Measurements from ENCODE around the gene SH3BGR.

Gene SH3BGR

GRCh38 chr21:39472786-39473185 lies 21.0 kb downstream of the SH3BGR start:
- H3K27me3 ChIP-seq (ENCODE audit: insufficient read depth, low read depth), result no peaks in the 10 kb centered on the region
- TF ChIP-seq CTCF (conservative IDR thresholded peaks at IDR 0.05; ENCODE audit: low read depth, low read length), result no peak

GRCh38 chr21:39474611-39475010 lies 22.8 kb downstream of the SH3BGR start:
- H4K20me1 ChIP-seq (ENCODE audit: insufficient read depth), result no peaks in the 10 kb centered on the region
- no peak for TF ChIP-seq CTCF (conservative IDR thresholded peaks at IDR 0.05; ENCODE audit: low read depth, low read length)
- H3K4me2 ChIP-seq, result no peak overlapping the region
- no peaks in the 10 kb centered on the region for H3K4me1 ChIP-seq (ENCODE audit: low read depth, poor library complexity, severe bottlenecking)
- H3K27me3 ChIP-seq (ENCODE audit: insufficient read depth, low read depth), result no peaks in the 10 kb centered on the region
- H3K79me2 ChIP-seq (ENCODE audit: insufficient read depth, low read depth), result no peaks in the 10 kb centered on the region
- H3K27ac ChIP-seq, result no peak overlapping the region
- no peak overlapping the region for H2AFZ ChIP-seq (ENCODE audit: low read depth)
- no peak overlapping the region for H3K9ac ChIP-seq
- H3K36me3 ChIP-seq (ENCODE audit: insufficient read depth), result no peaks in the 10 kb centered on the region
- H3K4me3 ChIP-seq (IDR thresholded peaks at IDR 0.05; ENCODE audit: insufficient read depth, low read depth, low read length), result no peak overlapping the region

More at GRCh38 chr21:39472786-39473185, 21.0 kb downstream of the SH3BGR start:
- Histone ChIP-seq H3K4me2 (no peak overlapping the region), H3K4me3 (IDR thresholded peaks at IDR 0.05; ENCODE audit: insufficient read depth, low read depth, low read length) (no peak overlapping the region), H3K27ac (no peak overlapping the region), H3K9ac (no peak overlapping the region), H4K20me1 (ENCODE audit: insufficient read depth) (no peaks in the 10 kb centered on the region), H3K36me3 (ENCODE audit: insufficient read depth) (no peaks in the 10 kb centered on the region), H3K79me2 (ENCODE audit: insufficient read depth, low read depth) (no peaks in the 10 kb centered on the region), H2AFZ (ENCODE audit: low read depth) (no peak overlapping the region), H3K4me1 (ENCODE audit: low read depth, poor library complexity, severe bottlenecking) (no peaks in the 10 kb centered on the region)

- Histone ChIP-seq H3K27me3 (ENCODE audit: insufficient read depth, low read depth) (no peaks in the 10 kb centered on the region), H3K36me3 (ENCODE audit: insufficient read depth) (no peaks in the 10 kb centered on the region), H3K4me1 (ENCODE audit: low read depth, poor library complexity, severe bottlenecking) (no peaks in the 10 kb centered on the region), H3K79me2 (ENCODE audit: insufficient read depth, low read depth) (no peaks in the 10 kb centered on the region), H4K20me1 (ENCODE audit: insufficient read depth) (no peaks in the 10 kb centered on the region), H3K27ac (no peak overlapping the region), H3K4me3 (IDR thresholded peaks at IDR 0.05; ENCODE audit: insufficient read depth, low read depth, low read length) (no peak overlapping the region), H3K9ac (no peak overlapping the region), H2AFZ (ENCODE audit: low read depth) (no peak overlapping the region), H3K4me2 (no peak overlapping the region)
- TF ChIP-seq CTCF (conservative IDR thresholded peaks at IDR 0.05; ENCODE audit: low read depth, low read length), result no peak
Observed at GRCh38 chr21:39479164-39479813, 27.5 kb downstream of the SH3BGR start.

GRCh38 chr21:39479814-39480182 lies 28.0 kb downstream of the SH3BGR start:
- no peak overlapping the region for H3K9ac ChIP-seq
- TF ChIP-seq CTCF (conservative IDR thresholded peaks at IDR 0.05; ENCODE audit: low read depth, low read length), result no peak
- no peak overlapping the region for H3K4me3 ChIP-seq (IDR thresholded peaks at IDR 0.05; ENCODE audit: insufficient read depth, low read depth, low read length)
- H2AFZ ChIP-seq (ENCODE audit: low read depth), result no peak overlapping the region
- H4K20me1 ChIP-seq (ENCODE audit: insufficient read depth), result no peaks in the 10 kb centered on the region
- no peak overlapping the region for H3K4me2 ChIP-seq
- H3K36me3 ChIP-seq (ENCODE audit: insufficient read depth), result no peaks in the 10 kb centered on the region
- no peak overlapping the region for H3K27ac ChIP-seq
- no peaks in the 10 kb centered on the region for H3K79me2 ChIP-seq (ENCODE audit: insufficient read depth, low read depth)
- H3K27me3 ChIP-seq (ENCODE audit: insufficient read depth, low read depth), result no peaks in the 10 kb centered on the region
- H3K4me1 ChIP-seq (ENCODE audit: low read depth, poor library complexity, severe bottlenecking), result no peaks in the 10 kb centered on the region

All from KMS-11 (cell line).